T-helper 2 cell treated with Interferon-gamma antibody and Interleukin-4, amounts not matched to agents 100 ng/mL and 5 ng/mL, for 36 hours (primary cell): Measurements from ENCODE around the gene HECTD2. TPM values are rescaled to one million over a fixed set of nuclear protein-coding genes. Genes with fewer than 3 reads are reported as not detected.
"Not testable (repeated sequence)": the region's sequence is repeated elsewhere in the genome, so short reads cannot be mapped to it uniquely, and the experiment has no call there.

Source experiments
- intact Hi-C: fragments of 100-400 bp; cut with micrococcal nuclease; formaldehyde crosslinking; loops from one replicate; pipeline ENCODE4 v1.15.1; 2023
- total RNA-seq: library from RNA; stranded (reverse); gene quantifications from 2 replicates; pipeline ENCODE4 v1.2.3, GENCODE V29; 2022

Gene HECTD2, protein sequence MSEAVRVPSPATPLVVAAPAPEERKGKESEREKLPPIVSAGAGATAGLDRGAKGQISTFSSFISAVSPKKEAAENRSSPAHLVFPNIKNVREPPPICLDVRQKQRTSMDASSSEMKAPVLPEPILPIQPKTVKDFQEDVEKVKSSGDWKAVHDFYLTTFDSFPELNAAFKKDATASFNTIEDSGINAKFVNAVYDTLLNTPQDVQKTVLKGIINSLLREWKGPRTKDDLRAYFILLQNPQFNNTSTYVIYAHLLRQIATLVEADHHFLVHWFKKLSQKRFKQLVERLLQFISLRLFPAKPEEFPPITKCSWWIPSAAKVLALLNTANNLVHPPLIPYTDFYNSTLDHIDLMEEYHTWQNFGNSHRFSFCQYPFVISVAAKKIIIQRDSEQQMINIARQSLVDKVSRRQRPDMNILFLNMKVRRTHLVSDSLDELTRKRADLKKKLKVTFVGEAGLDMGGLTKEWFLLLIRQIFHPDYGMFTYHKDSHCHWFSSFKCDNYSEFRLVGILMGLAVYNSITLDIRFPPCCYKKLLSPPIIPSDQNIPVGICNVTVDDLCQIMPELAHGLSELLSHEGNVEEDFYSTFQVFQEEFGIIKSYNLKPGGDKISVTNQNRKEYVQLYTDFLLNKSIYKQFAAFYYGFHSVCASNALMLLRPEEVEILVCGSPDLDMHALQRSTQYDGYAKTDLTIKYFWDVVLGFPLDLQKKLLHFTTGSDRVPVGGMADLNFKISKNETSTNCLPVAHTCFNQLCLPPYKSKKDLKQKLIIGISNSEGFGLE
- total RNA-seq = 2.8 and 3.0 TPM in 2 replicates

DNA sequence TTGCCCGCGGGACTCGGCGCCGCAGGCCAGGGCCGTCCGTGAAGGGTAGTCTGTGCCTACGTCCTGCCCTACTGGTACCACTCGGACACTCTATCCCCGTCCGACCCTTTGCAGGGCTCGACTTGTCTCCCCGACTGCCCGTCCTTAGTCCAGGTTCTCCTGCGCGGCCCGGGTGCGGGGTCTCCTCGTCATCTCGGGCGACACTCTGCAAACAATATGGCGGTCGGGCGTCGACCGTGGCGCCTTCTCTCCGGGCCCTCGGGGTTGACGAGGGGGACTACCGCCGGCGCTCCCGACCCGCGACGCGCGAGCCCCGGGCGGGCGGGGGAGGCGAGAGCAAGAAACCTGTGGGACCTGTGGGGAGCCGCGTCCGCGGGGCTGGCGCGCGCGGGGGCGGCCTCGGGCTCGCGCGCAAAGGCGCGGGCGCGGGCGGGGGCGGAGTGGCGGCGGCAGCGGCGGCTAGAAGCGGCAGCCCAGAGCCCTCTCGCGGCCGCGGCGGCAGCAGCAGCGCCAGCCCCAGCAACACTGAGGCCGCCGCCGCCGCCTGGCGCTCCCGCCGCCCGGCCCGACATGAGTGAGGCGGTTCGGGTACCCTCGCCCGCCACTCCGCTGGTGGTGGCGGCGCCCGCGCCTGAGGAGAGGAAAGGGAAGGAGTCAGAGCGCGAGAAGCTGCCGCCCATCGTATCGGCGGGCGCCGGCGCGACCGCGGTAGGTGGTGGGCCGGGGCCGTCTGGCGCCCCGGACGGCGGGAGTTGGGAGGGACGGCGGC is at the start of gene HECTD2:
TSS of gene HECTD2 (plus strand) at position 476 of the 769 bp plus-strand sequence. CDS start at position 571, 95 bp downstream.
- intact Hi-C loops = loop anchor here (1.0 to 5.0 kb wide), 11 partner anchors 21 to 1181 kb away; partner anchors contain the start of genes BTAF1, CPEB3, FGFBP3 and MARCHF5

DNA sequence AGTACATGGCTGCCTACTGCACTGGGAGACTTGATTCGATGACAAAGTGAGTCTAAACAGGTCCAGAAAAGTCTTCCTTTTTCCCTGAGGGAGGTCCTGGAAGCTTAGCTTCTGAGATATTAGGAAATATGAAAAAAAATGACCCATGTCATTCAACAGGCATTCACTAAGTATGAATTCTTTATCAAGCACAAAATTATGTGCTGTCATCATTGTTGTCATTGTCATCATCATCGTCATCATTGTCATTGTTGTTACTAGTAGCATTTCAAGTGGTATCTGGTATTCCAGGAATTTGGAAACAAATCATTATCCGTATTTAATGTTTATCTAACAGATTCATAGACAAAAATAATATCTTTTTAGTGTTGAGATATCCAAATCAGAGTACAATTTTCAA is 49.7 kb upstream of the HECTD2 start:
- intact Hi-C loops = no loop called here

- intact Hi-C loops = not testable (repeated sequence)
Measured at GRCh38 chr10:91365519-91365918, 44.6 kb upstream of the HECTD2 start.

DNA sequence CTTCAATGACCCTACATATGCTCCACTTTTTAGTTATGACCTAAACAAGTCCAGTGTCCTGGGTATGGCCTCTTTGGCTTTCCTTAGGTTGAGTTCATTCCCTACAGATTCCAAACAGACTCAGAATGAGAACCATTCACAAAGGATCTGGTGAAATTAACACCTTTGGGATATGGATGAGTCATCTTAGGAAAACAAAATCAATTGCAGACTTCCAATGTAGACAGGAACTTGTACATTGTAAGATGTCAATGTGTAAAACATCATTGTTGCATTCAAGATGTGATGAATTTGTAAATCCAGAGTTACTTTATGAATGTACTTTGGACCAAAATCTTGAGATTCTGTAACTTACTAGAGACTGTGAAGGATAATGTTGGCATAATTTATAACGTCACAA is 43.4 kb upstream of the HECTD2 start:
- intact Hi-C loops = no loop called here

- intact Hi-C loops = no loop called here
Measured at GRCh38 chr10:91367127-91367531, 43.0 kb upstream of the HECTD2 start.

- intact Hi-C loops = no loop called here
Measured at GRCh38 chr10:91367558-91367957, 42.6 kb upstream of the HECTD2 start.

- intact Hi-C loops = not testable (repeated sequence)
Measured at GRCh38 chr10:91369978-91370589, 40.1 kb upstream of the HECTD2 start.

DNA sequence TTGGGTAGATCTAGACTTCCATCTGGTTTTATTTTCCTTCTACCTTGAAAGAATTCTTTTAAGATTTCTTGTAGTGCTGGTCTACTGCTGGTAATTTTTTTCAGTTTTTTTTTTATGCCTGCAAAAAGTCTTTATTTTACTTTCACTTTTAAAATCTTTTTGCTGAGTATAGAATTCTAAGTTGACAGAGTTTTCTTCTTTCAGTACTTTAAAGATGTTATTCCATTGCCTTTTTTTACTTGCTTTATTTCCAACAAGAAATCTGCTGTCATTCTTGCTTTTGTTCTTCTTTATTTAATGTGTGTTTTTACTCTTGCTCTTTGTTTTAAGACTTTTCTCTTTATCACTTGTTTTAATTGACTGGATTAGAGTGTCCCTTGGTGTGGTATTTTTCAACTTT is 36.1 kb upstream of the HECTD2 start:
- intact Hi-C loops = no loop called here

DNA sequence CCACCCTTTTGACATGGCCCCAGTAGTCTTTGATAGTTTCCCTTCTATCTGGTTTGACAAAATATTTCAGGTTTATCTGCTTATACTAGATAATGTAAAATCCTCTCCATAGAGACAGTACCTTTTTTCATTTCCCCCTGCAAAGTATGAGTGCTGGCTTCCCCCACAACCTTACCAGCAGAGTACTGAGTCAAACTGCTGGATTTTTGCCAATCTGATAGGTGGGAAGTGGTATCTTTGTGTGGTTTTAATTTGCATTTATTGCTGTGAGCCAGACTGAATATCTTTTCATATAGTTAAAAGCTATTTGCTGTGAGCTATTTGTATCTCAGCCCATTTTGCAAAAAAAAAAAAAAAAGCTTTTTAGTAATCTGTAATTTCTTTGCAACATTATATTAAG is 32.1 kb upstream of the HECTD2 start:
- intact Hi-C loops = no loop called here

DNA sequence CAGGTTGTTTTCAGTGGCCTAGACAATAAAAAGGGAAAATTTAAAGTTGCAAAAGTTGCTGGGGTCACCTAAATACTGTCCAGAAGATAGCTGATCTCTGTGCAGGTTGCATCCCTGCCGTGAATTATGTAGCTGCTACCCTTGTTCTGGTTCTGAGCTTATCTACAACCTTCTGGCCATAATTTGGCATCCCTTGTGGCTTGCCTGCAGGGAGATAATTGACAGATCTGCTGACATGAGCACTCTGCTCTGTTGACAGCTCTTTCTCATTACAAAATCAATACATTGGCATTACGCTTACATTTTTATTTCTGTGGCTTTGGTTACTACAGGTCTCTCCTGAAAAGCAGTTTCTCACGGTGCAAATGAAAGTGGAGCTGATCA is 29.3 kb upstream of the HECTD2 start:
- intact Hi-C loops = no loop called here

DNA sequence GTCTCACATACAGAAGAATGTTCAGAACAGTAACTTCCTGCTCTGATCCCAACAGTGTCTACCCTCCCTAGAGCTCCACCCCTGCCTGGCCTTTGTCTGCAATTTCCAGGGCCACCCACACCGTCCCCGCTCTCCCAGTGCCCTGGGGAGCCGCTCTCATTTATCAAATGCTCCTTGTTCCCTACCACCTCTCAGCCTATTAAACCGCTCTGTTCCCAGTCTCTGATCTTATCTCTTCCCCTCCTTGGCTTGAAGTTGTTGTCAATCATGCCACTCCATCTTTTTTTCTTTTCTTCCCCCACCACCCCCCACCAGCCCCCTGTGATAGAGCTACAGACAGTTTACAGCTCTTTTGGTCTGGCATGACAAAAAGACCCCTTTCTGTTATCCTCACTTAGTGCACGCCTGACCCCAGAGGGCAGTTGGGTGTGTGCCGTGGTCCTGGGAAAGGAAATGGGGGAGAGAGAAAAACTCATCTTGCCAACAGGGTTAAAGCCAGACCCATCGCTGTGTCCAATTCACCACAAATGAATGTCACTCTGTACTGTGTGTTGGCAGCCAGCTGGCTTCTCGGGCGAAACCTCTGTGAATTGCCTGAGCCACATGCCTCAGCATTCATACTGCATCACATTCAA is 28.8 kb upstream of the HECTD2 start:
- intact Hi-C loops = no loop called here

GRCh38 chr10:91385306-91386085 is 24.6 kb upstream of the HECTD2 start:
- intact Hi-C loops = loop anchor here (5.0 kb wide), 1 partner anchor 378 kb away; no protein-coding TSS in a partner anchor

DNA sequence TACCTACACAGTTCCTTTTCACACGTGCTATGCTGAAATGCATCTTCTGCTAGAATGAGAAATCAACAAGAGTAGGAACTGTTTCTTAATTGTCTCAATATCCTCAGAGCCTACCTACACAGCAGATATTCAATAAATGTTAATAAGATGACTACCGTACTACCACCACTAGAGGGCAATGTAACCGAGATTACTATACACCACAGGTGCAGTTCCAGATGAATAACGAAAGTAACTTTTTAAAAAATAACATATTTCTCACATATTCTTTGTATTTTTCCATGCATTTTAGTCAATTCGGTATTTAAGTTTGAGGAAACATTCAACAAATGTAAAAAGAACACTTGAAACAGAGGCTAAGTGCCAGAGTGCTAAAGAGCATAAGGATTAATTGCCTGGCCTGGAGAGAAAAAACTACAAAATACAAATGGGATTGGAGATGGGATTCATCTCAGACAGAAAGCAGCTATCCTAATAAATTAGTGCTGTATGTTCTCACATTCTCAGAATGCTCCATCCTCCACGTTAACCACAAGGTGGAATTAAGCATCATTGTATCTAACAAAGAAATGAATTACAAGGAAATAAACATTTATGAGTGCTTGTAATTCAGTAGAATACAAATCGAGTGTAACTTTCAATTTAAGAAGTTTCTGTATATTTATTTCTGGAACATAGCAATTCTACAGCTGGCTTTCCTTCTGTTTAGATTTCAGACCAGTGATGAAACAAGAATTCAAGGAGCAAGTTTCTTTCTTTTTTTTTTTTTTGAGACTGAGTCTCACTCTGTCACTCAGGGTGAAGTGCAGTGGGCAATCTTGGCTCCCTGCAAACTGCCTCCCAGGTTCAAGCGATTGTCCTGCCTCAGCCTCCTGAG is 20.3 kb upstream of the HECTD2 start:
- intact Hi-C loops = loop anchor here (1.0 to 5.0 kb wide), 6 partner anchors 20 to 523 kb away; partner anchors contain the start of gene HECTD2

- intact Hi-C loops = not testable (repeated sequence)
Measured at GRCh38 chr10:91390513-91390825, 19.7 kb upstream of the HECTD2 start.

GRCh38 chr10:91391920-91392319 is 18.2 kb upstream of the HECTD2 start:
- intact Hi-C loops = no loop called here

DNA sequence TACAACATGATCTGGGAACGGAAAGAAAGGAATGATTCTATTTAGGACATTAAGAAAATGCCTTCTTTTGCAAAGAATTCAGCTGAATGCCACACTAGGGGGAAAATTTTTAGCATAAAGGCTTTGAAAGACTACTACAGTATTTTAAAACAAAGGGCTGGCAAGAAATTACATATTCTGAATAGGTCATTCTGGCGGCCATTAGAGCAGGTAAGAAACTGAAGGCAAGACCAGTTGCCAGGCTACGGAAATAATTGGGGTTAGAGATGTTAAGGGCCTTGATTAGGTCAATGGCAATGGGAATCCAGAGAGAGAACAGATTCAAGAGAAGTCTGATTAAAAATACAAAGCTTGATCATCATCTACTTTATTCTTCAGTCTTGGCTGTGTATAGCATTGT is 3.8 kb upstream of the HECTD2 start:
- intact Hi-C loops = loop anchor here (5.0 kb wide), 1 partner anchor 109 kb away; no protein-coding TSS in a partner anchor

- intact Hi-C loops = loop anchor here (5.0 kb wide), 1 partner anchor 112 kb away; no protein-coding TSS in a partner anchor
Measured at GRCh38 chr10:91409069-91409868, 875 bp upstream of the HECTD2 start.
